GM23338 (cell line): Measurements from ENCODE around the gene BHLHA15.

Experiments used
- CREB1 ChIP-seq: fragments of 250-450 bp; sonication (Bioruptor Pico); IDR thresholded peaks from 2 replicates; pipeline ENCODE4 v1.5.0; 2020; ENCODE audit warnings: low read depth, mild to moderate bottlenecking, moderate library complexity
- CTCF ChIP-seq, 2 experiments: fragments of 200-600 bp in 1 of 2; sonication (generic) in 1 of 2; conservative IDR thresholded peaks; 2 replicates each; pipeline versions ENCODE4 v1.5.1 to v1.6.1; 2016 to 2017; ENCODE audit warnings: antibody characterized with exemption in 2 of 2, low read depth in 2 of 2, mild to moderate bottlenecking in 2 of 2, moderate library complexity in 1 of 2
- EZH2 ChIP-seq: fragments of 200-600 bp; sonication (generic); IDR thresholded peaks from one replicate; pipeline ENCODE4 v1.8.0; 2017; ENCODE audit warnings: antibody characterized with exemption, mild to moderate bottlenecking, low read depth; ENCODE audit not compliant: unreplicated experiment
- EZH2phosphoT487 ChIP-seq: fragments of 200-600 bp; sonication (generic); IDR thresholded peaks from one replicate; pipeline ENCODE4 v1.8.1; 2018; ENCODE audit warnings: antibody characterized with exemption; ENCODE audit not compliant: unreplicated experiment
- JUNB ChIP-seq: IDR thresholded peaks from one replicate; pipeline ENCODE4 v1.6.1; 2016; ENCODE audit warnings: antibody characterized with exemption; ENCODE audit not compliant: unreplicated experiment
- NANOG ChIP-seq: IDR thresholded peaks from 2 replicates; pipeline ENCODE4 v1.6.1; 2016; ENCODE audit warnings: antibody characterized with exemption, borderline replicate concordance
- POLR2AphosphoS5 ChIP-seq: IDR thresholded peaks from 2 replicates; pipeline ENCODE4 v1.6.1; 2016; ENCODE audit warnings: antibody characterized with exemption, low read depth
- ZNF114 ChIP-seq: fragments of 250-450 bp; sonication (Bioruptor Pico); IDR thresholded peaks from 2 replicates; pipeline ENCODE4 v1.5.0; 2020; ENCODE audit warnings: mild to moderate bottlenecking, moderate library complexity
- ZNF331 ChIP-seq: fragments of 250-450 bp; sonication (Bioruptor Pico); IDR thresholded peaks from 2 replicates; pipeline ENCODE4 v1.5.0; 2020; ENCODE audit warnings: low read depth, mild to moderate bottlenecking, moderate library complexity
- TF ChIP-seq, protein P1 (sequence below): IDR thresholded peaks from one replicate; pipeline ENCODE4 v1.6.1; 2018; ENCODE audit warnings: antibody characterized with exemption; ENCODE audit not compliant: unreplicated experiment
- TF ChIP-seq, protein P2 (sequence below): IDR thresholded peaks from 2 replicates; pipeline ENCODE4 v1.6.1; 2016; ENCODE audit warnings: antibody characterized with exemption

DNA sequence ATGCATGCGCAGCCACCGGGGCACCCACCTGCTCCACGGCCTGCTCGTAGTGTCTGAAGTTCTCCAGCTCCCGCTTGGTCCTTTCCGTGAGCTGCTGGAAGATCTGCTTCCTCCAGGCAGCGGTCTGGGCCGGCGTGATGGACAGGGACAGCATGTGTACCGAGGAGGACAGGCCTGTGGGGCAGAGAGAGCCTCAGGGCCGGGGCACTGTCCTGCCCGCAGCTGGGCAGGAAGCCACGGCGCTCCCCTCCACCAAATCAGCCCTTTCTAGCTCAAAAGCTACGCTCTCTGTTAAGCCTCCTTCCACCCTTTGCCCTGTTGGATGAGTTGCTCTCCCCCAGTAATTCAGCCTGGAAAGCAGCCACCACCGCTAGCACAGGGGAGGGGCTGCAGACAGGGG lies 21.6 kb downstream of the BHLHA15 start:
- TF ChIP-seq POLR2AphosphoS5 (no peak), JUNB (no peak), CTCF (conservative IDR thresholded peaks at IDR 0.05; ENCODE audit: low read depth in 2 of 2) (no peak), EZH2 (no peak), EZH2phosphoT487 (no peak), ZNF114 (CRISPR knock-in tag) (no peak), CREB1 (no peak), ZNF331 (CRISPR knock-in tag) (no peak), NANOG (no peak)
- TF ChIP-seq, protein P1, sequence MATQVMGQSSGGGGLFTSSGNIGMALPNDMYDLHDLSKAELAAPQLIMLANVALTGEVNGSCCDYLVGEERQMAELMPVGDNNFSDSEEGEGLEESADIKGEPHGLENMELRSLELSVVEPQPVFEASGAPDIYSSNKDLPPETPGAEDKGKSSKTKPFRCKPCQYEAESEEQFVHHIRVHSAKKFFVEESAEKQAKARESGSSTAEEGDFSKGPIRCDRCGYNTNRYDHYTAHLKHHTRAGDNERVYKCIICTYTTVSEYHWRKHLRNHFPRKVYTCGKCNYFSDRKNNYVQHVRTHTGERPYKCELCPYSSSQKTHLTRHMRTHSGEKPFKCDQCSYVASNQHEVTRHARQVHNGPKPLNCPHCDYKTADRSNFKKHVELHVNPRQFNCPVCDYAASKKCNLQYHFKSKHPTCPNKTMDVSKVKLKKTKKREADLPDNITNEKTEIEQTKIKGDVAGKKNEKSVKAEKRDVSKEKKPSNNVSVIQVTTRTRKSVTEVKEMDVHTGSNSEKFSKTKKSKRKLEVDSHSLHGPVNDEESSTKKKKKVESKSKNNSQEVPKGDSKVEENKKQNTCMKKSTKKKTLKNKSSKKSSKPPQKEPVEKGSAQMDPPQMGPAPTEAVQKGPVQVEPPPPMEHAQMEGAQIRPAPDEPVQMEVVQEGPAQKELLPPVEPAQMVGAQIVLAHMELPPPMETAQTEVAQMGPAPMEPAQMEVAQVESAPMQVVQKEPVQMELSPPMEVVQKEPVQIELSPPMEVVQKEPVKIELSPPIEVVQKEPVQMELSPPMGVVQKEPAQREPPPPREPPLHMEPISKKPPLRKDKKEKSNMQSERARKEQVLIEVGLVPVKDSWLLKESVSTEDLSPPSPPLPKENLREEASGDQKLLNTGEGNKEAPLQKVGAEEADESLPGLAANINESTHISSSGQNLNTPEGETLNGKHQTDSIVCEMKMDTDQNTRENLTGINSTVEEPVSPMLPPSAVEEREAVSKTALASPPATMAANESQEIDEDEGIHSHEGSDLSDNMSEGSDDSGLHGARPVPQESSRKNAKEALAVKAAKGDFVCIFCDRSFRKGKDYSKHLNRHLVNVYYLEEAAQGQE, result no peak
- TF ChIP-seq, protein P2, sequence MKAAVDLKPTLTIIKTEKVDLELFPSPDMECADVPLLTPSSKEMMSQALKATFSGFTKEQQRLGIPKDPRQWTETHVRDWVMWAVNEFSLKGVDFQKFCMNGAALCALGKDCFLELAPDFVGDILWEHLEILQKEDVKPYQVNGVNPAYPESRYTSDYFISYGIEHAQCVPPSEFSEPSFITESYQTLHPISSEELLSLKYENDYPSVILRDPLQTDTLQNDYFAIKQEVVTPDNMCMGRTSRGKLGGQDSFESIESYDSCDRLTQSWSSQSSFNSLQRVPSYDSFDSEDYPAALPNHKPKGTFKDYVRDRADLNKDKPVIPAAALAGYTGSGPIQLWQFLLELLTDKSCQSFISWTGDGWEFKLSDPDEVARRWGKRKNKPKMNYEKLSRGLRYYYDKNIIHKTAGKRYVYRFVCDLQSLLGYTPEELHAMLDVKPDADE, result no peak
